Neural crest cell (in vitro differentiated cells): ENCODE measurements around the gene SURF1. TPM values are rescaled to one million over a fixed set of nuclear protein-coding genes. Genes with fewer than 3 reads are reported as not detected.
A peak's percentile ranks its signal among the peaks of the same experiment; 100 is the strongest.

ENCODE experiments used
- DNase-seq: peaks from one replicate; pipeline ENCODE4 v3.0.0; 2021; ENCODE audit warnings: low read depth, mixed read lengths, low spot score
- H3K27ac Mint-ChIP-seq: one replicate; pipeline ENCODE4 v1.8.0; 2021; ENCODE audit warnings: mild to moderate bottlenecking, mixed read lengths; ENCODE audit not compliant: unreplicated experiment
- H3K27me3 Mint-ChIP-seq: 2 replicates; pipeline ENCODE4 v1.8.0; 2021; ENCODE audit warnings: low read depth, mild to moderate bottlenecking, mixed read lengths
- H3K36me3 Mint-ChIP-seq: 2 replicates; pipeline ENCODE4 v1.8.0; 2021; ENCODE audit warnings: low read depth, mild to moderate bottlenecking, mixed read lengths
- H3K4me1 Mint-ChIP-seq: 2 replicates; pipeline ENCODE4 v1.8.0; 2021; ENCODE audit warnings: mixed read lengths
- H3K4me3 Mint-ChIP-seq: one replicate; pipeline ENCODE4 v1.8.0; 2021; ENCODE audit warnings: mild to moderate bottlenecking, mixed read lengths
- H3K9me3 Mint-ChIP-seq: 2 replicates; pipeline ENCODE4 v1.8.0; 2021; ENCODE audit warnings: mixed read lengths
- CTCF ChIP-seq: fragments of 200-600 bp; sonication (generic); conservative IDR thresholded peaks from 2 replicates; pipeline ENCODE4 v1.5.0; 2021; ENCODE audit warnings: antibody characterized with exemption, mild to moderate bottlenecking
- total RNA-seq: library from RNA; stranded (reverse); gene quantifications from 2 replicates; pipeline ENCODE4 v1.2.1, GENCODE V29; 2021

The SURF1 gene
- total RNA-seq, 1 donor from 2014 or later = 32.1 TPM

GRCh38 chr9:133370685-133371084 lies 14.4 kb upstream of the SURF1 start:
- H3K27ac Mint-ChIP-seq = no peak overlapping the region
- no peak for TF ChIP-seq CTCF

GRCh38 chr9:133369933-133370332 lies 13.6 kb upstream of the SURF1 start:
- Mint-ChIP-seq H3K27me3 (no peaks in the 10 kb centered on the region), H3K4me3 (no peak overlapping the region), H3K27ac (no peak overlapping the region), H3K4me1 (peaks cover 18% of the 10 kb centered on the region), H3K36me3 (peaks cover 3% of the 10 kb centered on the region), H3K9me3 (no peaks in the 10 kb centered on the region)
- no peak for TF ChIP-seq CTCF
- DNase-seq = no peak

More at GRCh38 chr9:133370685-133371084, 14.4 kb upstream of the SURF1 start:
- DNase-seq = no peak
- Mint-ChIP-seq H3K27me3 (no peaks in the 10 kb centered on the region), H3K9me3 (no peaks in the 10 kb centered on the region), H3K4me1 (peaks cover 21% of the 10 kb centered on the region), H3K4me3 (peak overlapping the region; percentile 54), H3K36me3 (peaks cover 3% of the 10 kb centered on the region)

- peaks cover 3% of the 10 kb centered on the region for H3K36me3 Mint-ChIP-seq
- no peaks in the 10 kb centered on the region for H3K27me3 Mint-ChIP-seq
- TF ChIP-seq CTCF = no peak
- no peak overlapping the region for H3K27ac Mint-ChIP-seq
- no peak for DNase-seq
- H3K4me3 Mint-ChIP-seq = no peak overlapping the region
- no peaks in the 10 kb centered on the region for H3K9me3 Mint-ChIP-seq
- peaks cover 13% of the 10 kb centered on the region for H3K4me1 Mint-ChIP-seq
Measured at GRCh38 chr9:133369422-133369821, 13.1 kb upstream of the SURF1 start.

GRCh38 chr9:133368249-133368881 lies 12.1 kb upstream of the SURF1 start:
- DNase-seq = no peak
- Mint-ChIP-seq H3K9me3 (no peaks in the 10 kb centered on the region), H3K36me3 (peaks cover 6% of the 10 kb centered on the region), H3K27me3 (no peaks in the 10 kb centered on the region), H3K4me3 (peak overlapping the region; percentile 16), H3K4me1 (peaks cover 7% of the 10 kb centered on the region), H3K27ac (peak overlapping the region; percentile 83)
- no peak for TF ChIP-seq CTCF

GRCh38 chr9:133367778-133368177 lies 11.5 kb upstream of the SURF1 start:
- Mint-ChIP-seq H3K27ac (no peak overlapping the region), H3K9me3 (no peaks in the 10 kb centered on the region), H3K36me3 (peaks cover 6% of the 10 kb centered on the region), H3K27me3 (no peaks in the 10 kb centered on the region), H3K4me1 (peaks cover 7% of the 10 kb centered on the region), H3K4me3 (no peak overlapping the region)
- DNase-seq = no peak
- no peak for TF ChIP-seq CTCF
